Dendritic cell treated with granulocyte-macrophage colony-stimulating factor and Interleukin-4, amounts not matched to agents 40 ng/mL and 50 ng/mL, for 4 days (primary cell): ENCODE results near the gene FAM161A.

ENCODE experiments used
- H3K27ac Mint-ChIP-seq: one replicate; pipeline ENCODE4 v1.8.0; 2022; ENCODE audit warnings: mild to moderate bottlenecking, mixed read lengths
- H3K27me3 Mint-ChIP-seq: one replicate; pipeline ENCODE4 v1.8.0; 2022; ENCODE audit warnings: mild to moderate bottlenecking, mixed read lengths
- H3K36me3 Mint-ChIP-seq: one replicate; pipeline ENCODE4 v1.8.0; 2022; ENCODE audit warnings: low read depth, mixed read lengths
- H3K4me1 Mint-ChIP-seq: one replicate; pipeline ENCODE4 v1.8.0; 2022; ENCODE audit warnings: low read depth, mixed read lengths
- H3K4me3 Mint-ChIP-seq: one replicate; pipeline ENCODE4 v1.8.0; 2022; ENCODE audit warnings: mild to moderate bottlenecking, moderate library complexity, mixed read lengths
- H3K9me3 Mint-ChIP-seq: one replicate; pipeline ENCODE4 v1.8.0; 2022; ENCODE audit warnings: mixed read lengths
- intact Hi-C: fragments of 100-400 bp; cut with micrococcal nuclease; formaldehyde crosslinking; loops from one replicate; pipeline ENCODE4 v1.15.0; 2022

Gene FAM161A

GRCh38 chr2:61785583-61785982 is 68.3 kb downstream of the FAM161A start:
- Mint-ChIP-seq H3K27me3 (peaks cover 3% of the 10 kb centered on the region), H3K9me3 (peaks cover 24% of the 10 kb centered on the region), H3K36me3 (no peaks in the 10 kb centered on the region), H3K27ac (no peak overlapping the region), H3K4me3 (no peak overlapping the region), H3K4me1 (no peaks in the 10 kb centered on the region)
- intact Hi-C loops: no loop called here

- Mint-ChIP-seq H3K4me3 (no peak overlapping the region), H3K36me3 (no peaks in the 10 kb centered on the region), H3K27me3 (peaks cover 4% of the 10 kb centered on the region), H3K9me3 (peaks cover 33% of the 10 kb centered on the region), H3K27ac (no peak overlapping the region), H3K4me1 (no peaks in the 10 kb centered on the region)
- intact Hi-C loops: no loop called here
These were observed 69.2 kb downstream of the FAM161A start for GRCh38 chr2:61784643-61785042.

- peaks cover 9% of the 10 kb centered on the region for H3K4me1 Mint-ChIP-seq
- intact Hi-C loops: no loop called here
- peaks cover 14% of the 10 kb centered on the region for H3K9me3 Mint-ChIP-seq
- H3K4me3 Mint-ChIP-seq: no peak overlapping the region
- H3K36me3 Mint-ChIP-seq: no peaks in the 10 kb centered on the region
- H3K27me3 Mint-ChIP-seq: peaks cover 2% of the 10 kb centered on the region
- H3K27ac Mint-ChIP-seq: no peak overlapping the region
These were observed 77.8 kb downstream of the FAM161A start for GRCh38 chr2:61775956-61776570.
